Neuron (in vitro differentiated cells): ENCODE data around the gene ACOD1.
"Not testable (repeated sequence)": the region's sequence is repeated elsewhere in the genome, so short reads cannot be mapped to it uniquely, and the experiment has no call there.

Source experiments
- H2AFZ ChIP-seq: one replicate; pipeline ENCODE4 v1.6.1; 2013; ENCODE audit warnings: low read depth, mild to moderate bottlenecking, inconsistent platforms, low read length, moderate library complexity
- H3K27me3 ChIP-seq: one replicate; pipeline ENCODE4 v1.6.1; 2013; ENCODE audit warnings: low read length; ENCODE audit not compliant: insufficient read depth
- H3K36me3 ChIP-seq: one replicate; pipeline ENCODE4 v1.6.1; 2013; ENCODE audit warnings: low read length; ENCODE audit not compliant: insufficient read depth
- H3K4me1 ChIP-seq: one replicate; pipeline ENCODE4 v1.6.1; 2013; ENCODE audit warnings: low read length; ENCODE audit not compliant: insufficient read depth
- H3K4me3 ChIP-seq: 2 replicates; pipeline ENCODE4 v1.5.1; 2013; ENCODE audit warnings: mild to moderate bottlenecking, low read length, moderate library complexity
- H3K9me3 ChIP-seq: one replicate; pipeline ENCODE4 v1.6.1; 2013; ENCODE audit warnings: low read length

The ACOD1 gene

DNA sequence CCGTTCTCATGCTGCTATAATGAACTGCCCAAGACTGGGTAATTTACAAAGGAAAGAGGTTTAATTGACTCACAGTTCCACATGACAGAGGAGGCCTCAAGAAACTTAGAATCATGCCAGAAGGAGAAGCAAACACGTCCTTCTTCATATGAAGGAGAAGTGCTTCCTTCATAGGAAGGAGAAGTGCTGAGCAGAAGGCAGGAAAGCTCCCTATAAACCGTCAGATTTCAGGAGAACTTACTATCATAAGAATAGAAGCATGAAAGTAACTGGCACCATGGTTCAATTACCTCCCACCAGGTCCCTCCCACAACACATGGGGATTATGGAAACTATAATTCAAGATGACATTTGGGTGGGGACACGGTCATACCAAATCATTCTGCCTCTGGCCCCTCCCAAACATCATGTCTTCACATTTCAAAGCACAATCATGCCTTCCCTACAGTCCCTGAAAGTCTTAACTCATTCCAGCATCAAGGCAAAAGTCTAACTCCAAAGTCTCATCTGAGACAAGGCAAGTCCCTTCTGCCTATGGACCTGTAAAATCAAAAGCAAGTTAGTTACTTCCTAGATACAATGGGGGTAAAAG, 10.6 kb downstream of the ACOD1 start:
- Histone ChIP-seq H2AFZ (no peak overlapping the region), H3K36me3 (no peaks in the 10 kb centered on the region), H3K4me3 (no peak overlapping the region), H3K27me3 (no peaks in the 10 kb centered on the region), H3K4me1 (no peaks in the 10 kb centered on the region), H3K9me3 (no peaks in the 10 kb centered on the region)

DNA sequence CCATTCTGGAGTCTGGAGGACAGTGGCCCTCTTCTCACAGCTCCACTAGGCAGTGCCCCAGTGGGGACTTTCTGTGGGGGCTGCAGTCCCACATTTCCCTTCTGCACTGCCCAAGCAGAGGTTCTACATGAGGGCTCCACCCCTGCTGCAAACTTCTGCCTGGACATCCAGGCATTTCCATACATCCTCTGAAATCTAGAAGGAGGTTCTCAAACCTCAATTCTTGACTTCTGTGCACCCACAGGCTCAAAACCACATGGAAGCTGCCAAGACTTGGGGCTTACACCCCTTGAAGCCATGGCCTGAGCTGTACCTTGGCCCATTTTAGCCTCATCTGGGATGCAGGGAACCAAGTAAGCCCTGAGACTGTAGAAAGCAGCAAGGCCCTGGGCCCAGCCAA, 11.4 kb downstream of the ACOD1 start:
- not testable (repeated sequence) for H3K36me3 ChIP-seq, H3K4me3 ChIP-seq, H2AFZ ChIP-seq, H3K27me3 ChIP-seq, H3K4me1 ChIP-seq, H3K9me3 ChIP-seq

DNA sequence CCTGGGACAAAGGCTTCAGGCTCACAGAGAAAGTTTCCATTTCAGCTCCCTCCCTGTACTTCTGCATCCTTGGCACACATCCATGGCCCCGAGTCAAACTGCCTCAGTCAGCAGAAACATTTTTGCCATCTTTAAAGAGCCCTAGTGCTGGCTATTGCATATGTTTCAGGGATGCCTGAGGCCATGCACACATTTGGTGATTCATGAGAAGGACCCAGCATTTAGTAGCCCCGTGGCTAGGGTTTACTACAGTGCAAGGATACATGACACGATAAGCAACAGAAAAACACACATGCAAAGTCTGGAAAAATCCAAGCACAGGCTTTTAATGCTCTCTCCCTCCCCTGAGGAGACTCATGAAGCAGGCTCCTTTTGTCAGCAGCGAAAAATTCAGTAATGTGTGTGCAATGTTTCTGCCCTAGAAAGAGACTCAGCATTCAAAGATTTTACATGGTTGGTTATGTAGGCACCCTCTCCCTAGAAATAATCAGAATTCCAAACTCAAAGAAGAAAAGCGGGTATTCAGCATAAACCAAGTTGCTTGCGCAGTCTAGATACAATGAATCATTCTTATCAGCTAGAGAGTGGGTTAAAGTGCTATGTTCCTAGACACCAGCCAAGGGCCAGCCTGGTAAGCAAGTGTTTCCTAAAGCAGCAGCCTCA, 17.6 kb downstream of the ACOD1 start:
- H3K9me3 ChIP-seq: no peaks in the 10 kb centered on the region
- no peaks in the 10 kb centered on the region for H3K36me3 ChIP-seq
- H3K4me1 ChIP-seq: no peaks in the 10 kb centered on the region
- H3K27me3 ChIP-seq: no peaks in the 10 kb centered on the region
- no peak overlapping the region for H2AFZ ChIP-seq
- H3K4me3 ChIP-seq: no peak overlapping the region

DNA sequence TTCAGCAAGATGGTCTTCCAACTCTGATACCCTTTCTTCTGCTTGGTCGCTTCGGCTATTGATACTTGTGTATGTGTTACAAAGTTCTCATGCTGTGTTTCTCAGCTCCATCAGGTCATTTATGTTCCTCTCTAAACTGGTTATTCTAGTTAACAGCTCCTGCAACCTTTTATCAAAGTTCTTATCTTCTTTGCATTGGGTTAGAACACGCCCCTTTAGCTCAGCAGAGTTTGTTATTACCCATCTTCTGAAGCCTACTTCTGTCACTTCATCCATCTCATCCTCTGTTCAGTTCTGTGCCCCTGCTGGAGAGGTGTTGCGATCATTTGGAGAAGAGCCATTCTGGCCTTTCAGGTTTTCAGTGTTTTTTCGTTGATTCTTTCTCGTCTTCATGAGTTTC, 18.7 kb downstream of the ACOD1 start:
- Histone ChIP-seq H3K4me1 (no peaks in the 10 kb centered on the region), H3K9me3 (no peaks in the 10 kb centered on the region), H3K27me3 (no peaks in the 10 kb centered on the region), H2AFZ (no peak overlapping the region), H3K36me3 (no peaks in the 10 kb centered on the region), H3K4me3 (no peak overlapping the region)

DNA sequence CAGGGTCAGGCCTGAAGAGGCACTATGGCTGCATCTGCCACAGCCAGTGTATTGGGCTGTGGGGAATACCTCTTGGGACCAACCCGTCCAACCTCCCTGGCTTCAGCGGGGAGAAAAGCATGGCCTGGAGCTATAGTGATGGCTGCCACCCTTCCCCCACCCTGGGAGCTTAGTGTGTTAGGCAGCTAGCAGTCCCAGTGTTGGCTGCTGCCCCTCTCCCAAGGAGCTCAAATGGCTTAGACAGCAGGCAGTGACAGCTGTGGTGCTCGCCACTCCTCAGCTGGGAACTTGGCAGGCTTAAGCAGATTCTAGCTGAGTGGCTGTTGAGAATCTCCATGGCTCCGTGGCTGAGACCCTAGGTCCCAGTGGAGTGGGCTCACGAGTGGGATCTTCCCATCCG, 19.7 kb downstream of the ACOD1 start:
- Histone ChIP-seq H3K36me3 (no peaks in the 10 kb centered on the region), H3K9me3 (no peaks in the 10 kb centered on the region), H3K4me1 (no peaks in the 10 kb centered on the region), H3K27me3 (no peaks in the 10 kb centered on the region), H3K4me3 (no peak overlapping the region), H2AFZ (no peak overlapping the region)

DNA sequence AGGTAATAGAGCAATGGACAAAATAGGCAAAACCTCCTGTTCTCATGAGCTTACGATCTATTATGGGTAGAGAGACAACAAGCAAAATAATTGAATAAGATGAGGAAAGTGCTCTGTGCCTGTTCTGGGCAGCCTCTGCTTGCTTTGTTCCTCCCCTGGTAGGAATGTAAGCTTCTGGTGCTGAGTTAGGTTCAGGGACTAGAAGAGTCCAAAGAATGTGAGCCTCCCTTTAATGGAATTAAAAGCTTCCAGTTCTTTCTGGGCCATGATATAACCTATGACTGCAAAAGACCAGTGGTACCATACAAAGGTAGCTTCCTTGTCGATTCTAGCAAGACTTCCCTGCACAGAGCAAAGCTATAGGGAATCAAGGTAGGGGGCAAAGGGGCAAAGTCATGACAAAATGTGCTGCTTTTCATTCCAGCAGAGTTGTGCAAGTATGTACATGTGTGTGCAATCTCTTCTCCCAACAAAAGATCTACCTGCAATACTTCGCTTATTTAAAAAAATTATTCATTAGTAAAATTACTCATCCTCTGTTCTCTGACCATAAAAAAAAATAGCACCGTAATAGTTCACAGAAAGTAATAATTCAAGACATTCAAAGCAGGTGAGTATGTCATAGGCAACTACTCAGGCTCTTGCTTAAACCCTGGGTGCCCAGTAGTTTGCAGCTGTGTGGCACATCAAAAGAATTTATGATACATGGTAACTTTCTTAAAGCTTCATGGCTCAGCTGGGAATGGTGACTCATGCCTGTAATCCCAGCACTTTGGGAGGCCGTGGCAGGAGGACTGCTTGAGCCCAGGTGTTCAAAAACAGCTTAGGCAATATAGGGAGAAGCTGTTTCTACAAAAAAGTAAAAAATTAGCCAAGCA, 21.4 kb downstream of the ACOD1 start:
- Histone ChIP-seq H3K4me3 (no peak overlapping the region), H3K4me1 (no peaks in the 10 kb centered on the region), H2AFZ (no peak overlapping the region), H3K27me3 (no peaks in the 10 kb centered on the region), H3K36me3 (no peaks in the 10 kb centered on the region), H3K9me3 (no peaks in the 10 kb centered on the region)

DNA sequence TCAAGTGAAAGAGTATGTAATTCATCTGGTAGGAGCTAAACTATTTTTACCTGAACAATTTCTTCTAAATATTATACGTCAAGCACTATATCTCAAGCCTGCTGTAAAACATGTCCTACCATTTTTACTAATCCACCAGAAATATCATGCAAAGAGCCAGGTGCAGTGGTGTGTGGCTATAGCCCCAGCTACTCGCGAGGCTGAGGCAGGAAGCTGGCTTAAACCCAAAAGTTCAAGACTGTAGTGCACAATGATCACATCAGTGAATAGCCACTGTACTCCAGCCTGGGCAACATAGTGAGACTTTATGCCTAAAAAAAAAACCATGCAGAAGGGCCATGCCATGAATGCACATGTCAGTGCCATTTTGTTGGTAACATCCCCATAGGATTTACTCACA, 22.9 kb downstream of the ACOD1 start:
- no peaks in the 10 kb centered on the region for H3K9me3 ChIP-seq
- H3K4me1 ChIP-seq: no peaks in the 10 kb centered on the region
- no peak overlapping the region for H3K4me3 ChIP-seq
- no peaks in the 10 kb centered on the region for H3K36me3 ChIP-seq
- H2AFZ ChIP-seq: no peak overlapping the region
- H3K27me3 ChIP-seq: no peaks in the 10 kb centered on the region

DNA sequence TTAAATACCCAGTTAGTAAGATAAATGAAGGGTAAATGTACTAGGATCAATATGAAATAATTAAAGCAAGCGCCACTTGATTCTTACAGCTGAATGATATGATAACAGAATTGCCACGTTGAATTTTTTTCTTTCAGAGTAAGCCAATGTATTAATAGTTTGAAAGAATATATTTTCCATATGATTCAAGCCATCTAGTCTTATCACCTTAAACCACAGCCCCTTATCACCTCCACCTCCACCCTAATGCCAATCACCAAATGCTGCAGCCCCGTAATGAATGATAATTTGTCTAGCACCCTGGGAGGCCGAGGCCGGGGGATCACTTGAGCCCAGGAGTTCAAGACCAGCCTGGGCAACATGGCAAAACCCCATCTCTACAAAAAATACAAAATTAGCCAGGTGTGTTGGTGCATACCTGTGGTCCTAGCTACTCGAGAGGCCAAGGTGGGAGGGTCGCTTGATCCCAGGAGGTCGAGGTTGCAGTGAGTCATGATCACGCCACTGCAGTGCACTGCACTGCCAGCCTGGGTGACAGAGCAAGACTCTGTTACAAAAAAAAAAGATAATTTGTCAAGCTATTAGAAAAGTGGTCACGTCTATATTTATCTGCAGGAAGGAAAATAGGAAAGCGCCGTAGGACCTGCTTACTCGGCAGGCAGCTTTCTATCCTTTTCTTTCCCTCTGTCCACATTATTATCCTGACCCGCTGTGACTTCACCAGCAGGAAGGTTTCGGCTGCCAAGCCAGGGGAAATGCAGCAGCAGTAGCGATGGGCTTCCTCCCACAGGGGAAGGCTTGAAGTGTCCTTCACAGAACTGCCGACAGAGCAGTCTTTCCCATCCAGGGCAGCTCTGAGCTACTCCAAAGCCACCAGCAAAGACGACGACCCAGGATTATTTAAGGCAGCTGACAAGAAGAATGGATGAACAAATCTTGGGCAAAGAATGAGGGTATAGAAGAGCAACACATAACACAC, 23.8 kb downstream of the ACOD1 start:
- Histone ChIP-seq H3K4me3 (no peak overlapping the region), H3K36me3 (no peaks in the 10 kb centered on the region), H3K4me1 (no peaks in the 10 kb centered on the region), H3K27me3 (no peaks in the 10 kb centered on the region), H3K9me3 (no peaks in the 10 kb centered on the region), H2AFZ (no peak overlapping the region)

DNA sequence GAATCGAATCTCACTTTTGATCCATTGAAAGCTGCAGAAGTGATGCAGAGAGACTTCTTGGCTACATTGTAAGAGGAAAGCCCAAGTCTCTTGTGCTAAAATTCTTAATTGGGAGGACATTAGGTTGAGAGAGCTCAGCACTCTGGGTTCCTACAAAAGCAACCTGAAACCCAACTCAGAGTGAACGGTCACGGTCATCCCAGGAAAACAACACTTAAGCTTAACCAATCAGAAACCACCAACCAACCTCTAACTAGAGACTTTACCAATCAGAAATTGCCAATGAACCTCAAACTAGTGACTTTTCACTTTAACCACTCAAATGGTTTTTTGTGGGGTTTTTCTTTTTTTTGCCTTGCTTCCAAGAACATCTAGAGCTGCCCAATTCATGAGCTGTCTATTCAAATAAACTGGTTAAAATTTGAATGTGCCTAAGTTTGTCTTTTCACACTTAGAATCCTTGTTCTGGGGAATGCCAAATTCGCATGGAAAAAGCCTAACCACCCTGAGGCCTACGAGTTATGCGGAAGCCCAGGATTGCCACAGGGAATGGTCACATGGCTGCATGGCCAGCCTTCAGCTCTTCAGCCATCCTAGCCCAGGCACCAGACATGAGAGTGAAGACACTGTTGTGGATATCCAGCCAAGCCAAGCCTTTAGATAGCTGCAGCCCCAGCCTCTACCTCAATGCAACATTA, 25.8 kb downstream of the ACOD1 start:
- Histone ChIP-seq H3K36me3 (no peaks in the 10 kb centered on the region), H3K27me3 (no peaks in the 10 kb centered on the region), H2AFZ (no peak overlapping the region), H3K9me3 (no peaks in the 10 kb centered on the region), H3K4me1 (no peaks in the 10 kb centered on the region), H3K4me3 (no peak overlapping the region)

DNA sequence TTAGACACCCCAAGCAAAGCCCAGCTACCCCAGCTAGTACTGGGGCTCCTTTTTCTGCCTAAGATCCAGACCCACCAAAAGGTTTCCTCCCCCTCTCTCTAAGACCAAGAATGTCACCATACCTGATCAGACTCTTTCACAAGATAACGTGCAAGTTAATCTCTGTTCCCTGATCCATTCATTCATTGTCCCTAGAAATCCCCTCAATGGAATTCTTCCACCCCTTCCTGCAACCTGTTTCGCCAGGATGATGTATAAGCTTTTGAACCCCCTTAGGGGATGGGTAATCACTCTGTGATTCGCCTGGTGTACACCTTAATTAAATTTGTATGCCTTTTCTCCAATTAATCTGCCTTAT, 26.3 kb downstream of the ACOD1 start:
- Histone ChIP-seq H3K27me3 (no peaks in the 10 kb centered on the region), H3K4me1 (no peaks in the 10 kb centered on the region), H2AFZ (no peak overlapping the region), H3K4me3 (no peak overlapping the region), H3K9me3 (no peaks in the 10 kb centered on the region), H3K36me3 (no peaks in the 10 kb centered on the region)

DNA sequence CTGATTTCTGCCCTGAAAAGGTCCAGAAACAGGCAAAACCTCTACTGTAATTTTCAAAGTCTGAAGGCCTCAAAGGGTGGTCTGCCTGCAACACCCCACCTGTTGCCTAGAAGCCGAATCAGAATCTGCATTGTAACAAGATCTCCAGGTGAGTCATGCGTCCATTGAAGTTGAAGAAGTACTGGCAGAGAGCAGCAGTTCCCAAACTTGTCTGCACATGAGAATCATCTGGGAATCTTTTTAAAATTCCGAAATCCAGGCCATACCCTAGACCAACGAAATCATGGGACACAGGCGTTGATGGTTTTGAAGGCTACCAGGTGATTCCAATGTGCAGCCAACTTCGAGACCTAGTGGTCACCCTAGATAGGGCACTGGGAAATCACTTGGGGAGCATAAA, 27.6 kb downstream of the ACOD1 start:
- no peak overlapping the region for H3K4me3 ChIP-seq
- peaks cover 2% of the 10 kb centered on the region for H3K27me3 ChIP-seq
- no peak overlapping the region for H2AFZ ChIP-seq
- no peaks in the 10 kb centered on the region for H3K9me3 ChIP-seq
- H3K36me3 ChIP-seq: no peaks in the 10 kb centered on the region
- no peaks in the 10 kb centered on the region for H3K4me1 ChIP-seq

DNA sequence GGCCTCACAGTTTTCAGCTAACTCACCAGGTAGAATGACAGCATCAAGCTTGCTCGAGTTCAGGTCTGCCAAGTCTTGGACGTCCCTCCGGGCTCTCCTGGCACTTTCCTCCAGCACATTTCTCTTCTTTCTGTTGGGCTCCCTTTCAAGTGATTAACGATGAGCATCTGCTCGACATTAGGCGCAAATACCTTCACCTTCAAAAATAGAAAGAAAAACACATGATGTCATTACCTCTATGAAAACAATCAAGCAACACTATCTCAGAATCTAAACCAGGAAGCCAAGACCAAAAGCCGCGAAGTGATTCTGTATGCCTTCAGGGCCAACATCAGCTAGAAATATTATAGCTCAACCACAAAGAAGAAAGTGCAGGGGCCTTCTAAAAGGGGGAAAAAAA, 28.2 kb downstream of the ACOD1 start:
- H3K4me1 ChIP-seq: no peaks in the 10 kb centered on the region
- no peaks in the 10 kb centered on the region for H3K9me3 ChIP-seq
- no peaks in the 10 kb centered on the region for H3K36me3 ChIP-seq
- no peak overlapping the region for H3K4me3 ChIP-seq
- no peak overlapping the region for H2AFZ ChIP-seq
- peaks cover 3% of the 10 kb centered on the region for H3K27me3 ChIP-seq
